HG03039 (cell line): ENCODE data around the gene GRK5.

Source experiments
- ATAC-seq: cut with Tn5 transposase; IDR thresholded peaks from one replicate; pipeline ENCODE4 v1.9.1; 2021; ENCODE audit warnings: mild to moderate bottlenecking, moderate library complexity; ENCODE audit not compliant: unreplicated experiment

GRK5 gene

DNA sequence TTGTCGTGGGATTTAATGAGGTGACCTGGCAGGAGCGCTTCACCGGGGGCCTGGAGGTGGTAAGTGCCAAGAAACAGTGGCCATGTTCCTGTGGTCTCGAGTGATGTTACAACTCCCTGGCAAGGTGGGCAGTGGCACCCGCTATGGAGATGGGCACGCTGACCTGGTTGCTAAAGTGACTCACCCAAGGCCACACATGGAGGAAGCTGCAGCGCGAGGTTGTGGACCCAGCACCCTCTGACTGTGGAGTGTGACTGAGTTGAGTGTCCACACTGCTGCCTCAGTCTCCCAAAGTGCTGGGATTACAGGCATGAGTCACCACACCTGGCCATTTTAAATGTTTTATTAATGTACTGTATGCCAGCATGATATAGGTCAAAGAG is 261.9 kb downstream of the GRK5 start:
- no peak for ATAC-seq

GRCh38 chr10:119469846-119470245 is 262.5 kb downstream of the GRK5 start:
- ATAC-seq, result no peak

DNA sequence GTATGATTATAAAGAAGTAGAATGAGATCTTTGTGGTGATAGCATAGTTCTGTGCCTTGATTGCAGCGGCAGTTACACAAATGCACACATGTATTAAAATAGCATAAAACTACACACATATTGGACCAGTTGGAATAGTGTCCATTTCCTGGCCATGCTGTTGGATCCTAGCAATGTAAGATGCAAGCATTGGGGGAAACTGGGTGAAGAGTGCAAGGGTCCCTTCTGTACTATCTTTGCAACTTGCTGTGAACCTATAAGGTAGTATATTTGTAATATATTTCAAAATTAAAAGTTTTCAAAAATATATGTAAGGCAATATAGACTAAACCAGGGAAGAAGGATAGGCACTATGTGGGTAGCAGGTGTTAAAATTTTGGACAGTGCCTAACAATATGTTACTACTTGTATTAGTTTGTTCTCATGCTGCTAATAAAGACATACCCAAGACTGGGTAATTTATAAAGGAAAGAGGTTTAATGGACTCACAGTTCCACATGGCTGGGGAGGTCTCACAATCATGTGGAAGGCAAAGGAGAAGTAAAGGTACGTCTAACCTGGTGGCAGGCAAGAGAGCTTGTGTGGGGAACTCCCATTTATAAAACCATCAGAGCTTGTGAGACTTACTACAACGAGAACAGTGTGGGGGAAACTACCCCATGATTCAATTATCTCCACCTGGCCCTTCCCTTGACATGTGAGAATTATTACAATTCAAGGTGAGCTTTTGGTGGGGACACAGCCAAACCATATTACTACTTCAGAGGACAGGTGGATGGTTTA is 263.7 kb downstream of the GRK5 start:
- no peak for ATAC-seq

GRCh38 chr10:119473771-119474170 is 266.4 kb downstream of the GRK5 start:
- ATAC-seq, result no peak

DNA sequence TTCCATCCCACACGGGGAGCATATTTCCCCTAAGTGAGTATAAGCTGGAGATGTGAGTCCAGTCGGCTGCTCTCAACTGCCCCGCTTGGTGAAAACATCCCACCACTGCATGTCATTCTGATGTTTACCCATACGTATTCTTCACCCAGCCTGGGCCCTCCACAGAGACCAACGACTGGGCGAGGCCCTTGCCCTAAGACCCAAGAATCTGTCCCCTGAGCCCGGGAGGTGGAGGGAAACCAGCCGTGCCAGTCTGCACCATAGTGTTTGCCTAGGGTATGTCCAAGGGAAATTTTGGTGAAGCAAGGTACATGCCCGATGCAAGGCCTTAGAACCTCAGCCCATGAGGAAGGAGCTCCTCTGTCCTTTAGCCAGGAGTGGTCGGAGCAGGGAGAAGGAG is 267.2 kb downstream of the GRK5 start:
- no peak for ATAC-seq

GRCh38 chr10:119477444-119477843 is 270.1 kb downstream of the GRK5 start:
- ATAC-seq, result peak; percentile 53

- peak; percentile 75 for ATAC-seq
These were observed 270.9 kb downstream of the GRK5 start for GRCh38 chr10:119478111-119478802.

GRCh38 chr10:119478811-119479341 is 271.5 kb downstream of the GRK5 start:
- no peak for ATAC-seq

GRCh38 chr10:119479532-119479931 is 272.2 kb downstream of the GRK5 start:
- ATAC-seq, result no peak

GRCh38 chr10:119480667-119481066 is 273.3 kb downstream of the GRK5 start:
- ATAC-seq, result no peak

GRCh38 chr10:119481781-119482426 is 274.5 kb downstream of the GRK5 start:
- no peak for ATAC-seq

- ATAC-seq, result no peak
These were observed 275.6 kb downstream of the GRK5 start for GRCh38 chr10:119483001-119483400.

DNA sequence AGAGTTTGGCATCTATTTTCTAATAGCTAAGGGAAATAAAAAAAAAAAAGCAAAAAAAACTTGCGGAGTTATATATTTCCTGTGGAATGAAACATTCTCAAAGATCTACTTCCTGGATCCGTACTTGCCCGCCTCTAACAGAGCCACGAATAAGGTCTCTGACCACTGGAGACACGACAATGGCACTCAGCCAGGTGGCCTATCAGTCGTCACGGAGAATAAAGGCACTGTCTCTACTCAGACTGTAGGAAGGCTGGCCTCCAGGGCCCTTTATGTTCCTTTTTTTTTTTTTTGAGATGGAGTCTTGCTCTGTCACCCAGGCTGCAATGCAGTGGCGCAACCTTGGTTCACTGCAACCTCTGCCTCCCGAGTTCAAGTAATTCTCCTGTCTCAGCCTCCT is 276.5 kb downstream of the GRK5 start:
- ATAC-seq, result no peak

GRCh38 chr10:119488675-119489074 is 281.3 kb downstream of the GRK5 start:
- no peak for ATAC-seq

- no peak for ATAC-seq
These were observed 282.6 kb downstream of the GRK5 start for GRCh38 chr10:119489991-119490326.

DNA sequence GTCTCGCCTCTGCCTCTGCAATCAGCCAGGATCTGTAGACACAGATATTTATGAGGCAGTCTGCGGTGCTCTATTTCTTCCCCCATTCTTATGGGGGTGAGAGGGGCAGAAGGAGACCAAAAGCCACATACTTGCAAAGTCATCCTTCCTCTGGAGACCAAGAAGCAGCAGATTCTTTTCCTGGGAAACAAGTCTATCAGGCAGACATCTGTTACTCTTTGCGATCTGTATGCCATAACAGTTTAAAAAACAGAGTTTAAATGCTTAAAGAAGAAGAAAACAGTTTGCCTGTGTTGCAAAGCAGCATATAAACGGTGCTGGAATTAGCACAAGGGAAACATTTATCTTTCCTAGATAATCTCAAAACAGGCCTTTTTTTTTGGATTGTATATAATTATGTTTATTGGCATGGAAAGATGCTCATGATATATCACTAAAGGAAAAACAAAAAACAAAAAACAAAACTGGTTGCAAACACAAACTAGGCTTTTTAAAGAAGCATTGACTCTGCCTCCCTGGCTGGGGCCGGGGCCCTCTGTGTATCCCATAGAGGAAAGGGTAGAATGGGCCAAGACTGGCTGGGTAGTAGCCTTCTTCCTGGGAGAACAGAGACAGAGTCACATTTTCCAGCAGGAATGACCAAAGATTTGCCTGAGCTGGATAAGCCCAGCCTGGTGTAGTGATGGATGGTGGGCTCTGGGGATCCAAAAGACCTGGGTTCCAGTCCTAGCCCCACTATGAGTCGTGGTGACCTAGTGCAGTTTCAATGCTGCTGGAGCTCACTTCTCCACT is 284.8 kb downstream of the GRK5 start:
- ATAC-seq, result no peak

DNA sequence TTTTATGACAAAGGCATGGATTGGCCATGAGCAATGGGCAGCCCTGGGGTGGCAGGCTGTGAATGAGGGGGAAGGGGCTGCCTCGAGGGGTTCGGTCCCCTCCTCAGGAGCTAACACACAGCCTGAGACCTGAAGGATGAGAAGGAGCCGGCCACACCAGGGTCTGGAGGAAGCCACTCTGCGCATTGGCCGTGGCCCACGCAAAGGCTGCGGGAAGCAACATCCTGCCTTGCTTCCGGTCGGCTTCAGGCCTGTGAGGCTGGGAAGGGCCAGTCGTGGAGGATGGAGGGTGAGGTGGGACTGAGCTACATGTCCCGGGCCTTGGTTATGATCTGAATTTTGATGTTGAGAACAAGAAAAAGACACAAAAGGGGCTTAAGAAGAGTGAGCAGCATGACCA is 285.8 kb downstream of the GRK5 start:
- ATAC-seq, result no peak

GRCh38 chr10:119494236-119495020 is 287.1 kb downstream of the GRK5 start:
- no peak for ATAC-seq

DNA sequence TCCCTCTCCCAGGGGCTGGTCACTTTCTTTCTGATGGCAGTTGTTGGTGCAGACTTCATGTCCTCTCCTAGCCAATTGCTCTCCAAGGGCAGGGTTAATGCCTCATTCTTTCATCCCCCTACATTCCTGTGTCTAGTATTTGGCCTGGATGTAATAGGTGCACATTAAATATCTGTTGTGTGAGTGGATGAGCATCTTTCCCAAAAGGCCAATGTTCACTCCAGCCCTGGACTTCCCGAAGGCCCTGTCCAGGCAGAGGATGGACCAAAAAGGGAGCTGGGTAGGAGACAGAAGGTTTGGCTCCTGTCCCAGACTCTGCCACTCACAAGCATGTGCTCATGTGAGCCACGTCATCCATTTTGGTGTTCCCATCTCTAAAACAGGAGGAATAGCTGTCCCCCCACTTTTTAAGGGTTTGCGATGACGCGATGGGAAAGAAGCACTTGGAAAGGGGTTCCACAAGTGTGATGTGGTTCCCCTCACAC is 287.7 kb downstream of the GRK5 start:
- ATAC-seq, result no peak

GRCh38 chr10:119495545-119495944 is 288.2 kb downstream of the GRK5 start:
- ATAC-seq, result no peak
